GM18511 (cell line): Measurements from ENCODE around the gene WDR49.

Experiments used
- ATAC-seq: cut with Tn5 transposase; IDR thresholded peaks from one replicate; pipeline ENCODE4 v1.9.1; 2021; ENCODE audit warnings: mild to moderate bottlenecking, moderate library complexity; ENCODE audit not compliant: unreplicated experiment

Gene WDR49

DNA sequence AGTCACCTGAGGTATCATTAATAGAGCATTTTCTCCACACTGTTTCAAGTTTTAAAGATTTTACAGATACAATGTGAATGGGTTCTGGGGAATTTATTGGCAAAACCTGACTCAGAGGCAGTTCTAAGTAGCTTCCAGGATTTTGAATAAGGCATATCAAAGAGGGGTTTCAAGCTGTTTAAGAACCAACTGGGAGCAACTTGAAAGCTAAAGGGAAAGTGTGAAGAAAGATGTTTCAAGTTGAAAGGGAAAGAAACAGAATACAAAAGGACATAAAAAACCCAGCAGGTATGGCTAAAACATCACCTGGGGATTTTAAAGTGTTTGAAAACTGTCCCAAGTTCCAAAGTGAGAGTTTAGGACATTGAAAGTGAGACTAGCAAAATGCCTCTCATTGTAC, 162.1 kb downstream of the WDR49 start:
- no peak for ATAC-seq

- ATAC-seq, result no peak
These were observed 164.2 kb downstream of the WDR49 start for GRCh38 chr3:167489571-167489970.

DNA sequence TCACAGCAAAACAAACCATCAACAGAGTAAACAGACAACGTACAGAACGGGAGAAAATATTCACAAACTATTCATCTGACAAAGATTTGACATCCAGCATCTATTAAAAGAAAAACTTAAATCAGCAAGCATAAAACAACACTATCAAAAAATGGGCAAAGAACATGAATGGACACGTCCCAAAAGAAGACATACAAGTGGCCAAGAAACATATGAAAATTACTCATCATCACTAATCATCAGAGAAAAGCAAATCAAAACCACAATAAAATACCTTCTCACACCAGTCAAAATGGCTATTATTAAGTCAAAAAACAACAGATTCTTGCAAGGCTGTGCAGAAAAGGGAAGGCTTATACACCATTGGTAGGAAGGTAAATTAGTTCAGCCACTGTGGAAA, 166.2 kb downstream of the WDR49 start:
- ATAC-seq, result no peak

- ATAC-seq, result no peak
These were observed 169.2 kb downstream of the WDR49 start for GRCh38 chr3:167484551-167484950.

- no peak for ATAC-seq
These were observed 169.8 kb downstream of the WDR49 start for GRCh38 chr3:167483708-167484475.

GRCh38 chr3:167481164-167481563, 172.6 kb downstream of the WDR49 start:
- ATAC-seq, result no peak

DNA sequence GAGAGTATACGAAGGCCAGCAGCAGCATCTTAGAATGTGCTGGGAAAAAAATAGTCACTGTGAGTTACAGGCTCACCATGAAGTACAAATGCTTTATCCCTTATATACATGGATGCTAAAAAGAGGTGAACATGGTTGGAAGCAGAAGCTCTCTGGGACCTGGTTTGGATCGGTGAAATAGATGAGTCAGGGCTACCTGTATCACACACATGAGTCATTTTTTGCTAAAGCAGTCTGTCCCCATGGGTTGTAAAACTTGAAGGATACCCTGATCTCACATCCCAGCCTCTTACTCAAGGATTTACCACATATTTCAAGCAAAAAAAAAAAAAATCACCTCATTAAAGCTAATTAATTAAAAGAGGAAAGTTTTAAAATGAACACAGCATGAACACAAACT, 173.0 kb downstream of the WDR49 start:
- no peak for ATAC-seq

GRCh38 chr3:167473863-167474262, 179.9 kb downstream of the WDR49 start, which contains the start of gene SERPINI2:
TSS of gene SERPINI2 (minus strand) at chr3:167474042. CDS start at chr3:167471834, 2,208 bp downstream.
- ATAC-seq, result no peak

- ATAC-seq, result no peak
These were observed 184.4 kb downstream of the WDR49 start for GRCh38 chr3:167469381-167469780.

GRCh38 chr3:167467848-167468611, 185.7 kb downstream of the WDR49 start:
- no peak for ATAC-seq

GRCh38 chr3:167466966-167467365, 186.8 kb downstream of the WDR49 start:
- ATAC-seq, result no peak

DNA sequence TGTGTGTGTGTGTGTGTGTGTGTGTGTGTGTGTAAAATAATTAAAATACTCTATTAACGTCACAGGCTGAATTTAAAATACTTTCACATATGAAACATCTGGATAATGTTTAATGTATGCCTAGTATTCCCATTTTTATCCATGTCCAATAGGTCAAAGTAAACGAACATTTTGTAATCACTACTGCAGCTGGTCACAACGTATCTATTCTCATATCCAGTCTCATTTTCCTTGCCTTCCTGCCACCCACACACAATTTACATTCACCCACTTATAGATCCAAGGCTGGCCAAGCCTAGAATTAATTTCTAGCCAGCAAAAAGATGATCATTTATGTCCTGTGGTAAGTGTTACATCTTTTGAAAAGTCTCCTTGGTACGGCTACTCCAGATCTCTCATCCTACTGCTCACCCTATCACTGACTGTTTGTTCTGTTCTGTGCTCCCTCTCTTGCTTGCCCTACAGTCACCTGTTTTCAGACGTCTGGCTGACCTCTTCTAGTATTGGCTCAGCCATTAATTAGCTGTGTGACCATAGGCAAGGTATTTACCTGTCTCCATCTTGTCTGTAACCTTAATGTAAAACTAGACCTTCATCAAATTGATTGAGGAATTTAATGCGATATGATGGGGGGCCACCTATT, 197.5 kb downstream of the WDR49 start:
- ATAC-seq, result no peak

- no peak for ATAC-seq
These were observed 199.9 kb downstream of the WDR49 start for GRCh38 chr3:167453815-167454214.

GRCh38 chr3:167451282-167451681, 202.5 kb downstream of the WDR49 start:
- no peak for ATAC-seq

DNA sequence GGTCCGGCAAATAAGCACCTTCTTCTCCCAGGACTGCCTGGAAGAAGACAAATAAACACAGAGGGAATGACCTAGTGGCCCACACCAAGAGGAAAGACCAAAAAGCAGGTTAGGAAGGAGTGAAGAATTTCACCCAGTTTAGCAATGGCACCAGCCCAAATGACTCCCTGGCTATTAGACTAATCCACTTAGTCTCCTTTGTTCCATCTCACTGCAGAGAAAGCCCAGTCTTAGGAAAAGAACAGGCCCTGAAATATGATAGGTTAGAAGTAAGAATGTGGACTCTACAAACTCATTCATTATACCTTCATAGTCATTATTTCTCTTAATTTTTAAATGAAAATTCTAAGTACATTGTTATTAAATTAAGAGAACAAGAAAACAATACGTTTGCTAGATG, 203.1 kb downstream of the WDR49 start:
- ATAC-seq, result no peak

DNA sequence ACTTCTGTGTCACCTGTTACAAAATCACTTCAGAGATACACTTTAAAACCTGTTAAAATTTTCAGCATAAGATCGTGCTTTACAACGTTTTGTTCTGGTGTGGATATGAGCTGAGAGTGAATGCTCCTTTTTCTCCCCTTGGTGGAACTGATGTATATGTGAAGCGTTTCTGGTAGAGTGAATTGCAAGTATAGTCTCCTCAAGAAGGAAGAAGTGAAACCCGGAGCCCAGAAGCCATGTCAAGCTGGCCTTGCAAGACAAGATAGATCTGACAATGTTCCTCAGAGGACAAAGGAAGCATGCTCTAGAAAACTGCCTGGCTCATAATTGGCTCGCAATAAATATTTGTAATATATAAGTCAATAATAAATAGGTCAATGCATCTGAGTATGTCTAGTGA, 203.5 kb downstream of the WDR49 start:
- ATAC-seq, result no peak

DNA sequence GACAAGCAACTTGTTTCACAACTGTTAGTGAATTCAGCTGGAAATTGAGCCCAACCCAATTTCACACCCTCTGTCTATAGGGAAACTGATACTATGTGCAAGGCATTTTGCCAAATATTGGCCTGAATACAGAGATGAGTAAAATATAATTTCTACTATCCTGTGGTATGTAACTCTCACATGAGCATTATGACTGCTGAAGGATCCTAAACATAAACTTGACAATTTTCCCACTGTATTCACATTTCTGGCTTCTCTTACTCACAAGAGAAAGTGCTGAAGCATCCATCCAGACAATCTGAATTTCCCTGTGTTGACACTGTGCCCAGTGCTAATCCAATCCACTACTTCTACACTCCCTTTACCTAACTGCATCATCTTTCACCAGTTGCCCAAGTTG, 208.3 kb downstream of the WDR49 start:
- ATAC-seq, result no peak

GRCh38 chr3:167441256-167441655, 212.5 kb downstream of the WDR49 start:
- ATAC-seq, result no peak

DNA sequence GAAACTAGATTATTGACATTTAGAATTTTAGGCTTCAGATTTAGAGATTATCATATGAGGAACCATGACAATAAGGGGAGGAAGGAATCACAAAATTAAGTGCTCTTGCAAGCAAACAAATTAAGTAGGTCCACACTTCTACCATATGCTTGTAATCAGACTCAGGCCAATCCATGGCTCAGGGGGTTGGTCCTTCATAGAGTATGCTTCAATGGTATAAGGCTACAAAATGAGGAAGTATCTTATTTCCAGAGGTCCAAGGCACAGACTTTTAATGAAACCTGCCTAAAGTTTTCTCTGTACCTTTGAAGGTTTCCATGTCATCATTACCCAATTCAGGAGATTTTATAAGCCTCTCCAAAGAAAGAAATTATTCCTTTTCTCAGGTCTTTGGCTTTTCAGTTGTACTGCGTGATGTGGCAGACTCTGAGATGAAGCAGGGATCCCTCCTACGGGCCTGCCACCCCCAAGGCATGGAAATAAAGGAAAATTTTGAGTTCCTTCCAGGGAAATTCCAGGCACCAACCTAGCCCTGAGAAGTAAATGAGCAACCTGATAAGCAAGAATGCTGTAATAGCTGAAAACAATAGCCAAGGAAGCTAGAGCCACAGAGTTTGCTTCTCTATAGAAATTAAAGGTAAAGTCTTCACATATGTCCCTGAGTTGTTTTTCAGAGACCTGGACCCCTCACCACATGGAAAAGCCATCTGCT, 216.2 kb downstream of the WDR49 start:
- ATAC-seq, result no peak
